Erythroblast (primary cell): Measurements from ENCODE around the gene EPN3.

Experiments
- GATA1 ChIP-seq: IDR thresholded peaks from 2 replicates; pipeline ENCODE4 v1.6.1; 2011; ENCODE audit warnings: low read depth, mild to moderate bottlenecking, control low read depth, low read length, moderate library complexity
- POLR2A ChIP-seq: IDR thresholded peaks from 2 replicates; pipeline ENCODE4 v1.6.1; 2011; ENCODE audit warnings: mild to moderate bottlenecking, low read length

- TF ChIP-seq POLR2A (no peak), GATA1 (no peak)
These were observed 4.5 kb upstream of the EPN3 start for GRCh38 chr17:50527949-50528474.
